HFF-Myc (cell line): ENCODE results near the gene CIT.

Source experiments
- DNase-seq: peaks from one replicate; pipeline ENCODE4 v3.0.0-alpha.2; 2011; ENCODE audit warnings: low read depth; ENCODE audit errors: extremely low read depth
- H3K4me3 ChIP-seq: replicated peaks from 2 replicates; pipeline ENCODE4 v1.5.1; 2011; ENCODE audit warnings: low read depth, mild to moderate bottlenecking, control low read depth, low read length
- CTCF ChIP-seq: IDR thresholded peaks from 2 replicates; pipeline ENCODE4 v1.5.1; 2012; ENCODE audit warnings: mild to moderate bottlenecking, low read depth, low read length, control low read depth; ENCODE audit errors: missing control alignments

Gene CIT

GRCh38 chr12:119762619-119763018, 114.5 kb downstream of the CIT start:
- no peak overlapping the region for H3K4me3 ChIP-seq
- no peak for DNase-seq

GRCh38 chr12:119758722-119759121, 118.4 kb downstream of the CIT start:
- TF ChIP-seq CTCF, result no peak
- DNase-seq, result no peak
- no peak overlapping the region for H3K4me3 ChIP-seq

More at GRCh38 chr12:119762619-119763018, 114.5 kb downstream of the CIT start:
- TF ChIP-seq CTCF, result no peak

GRCh38 chr12:119758234-119758633, 118.9 kb downstream of the CIT start:
- no peak overlapping the region for H3K4me3 ChIP-seq
- no peak for DNase-seq
- no peak for TF ChIP-seq CTCF

- no peak for DNase-seq
- no peak overlapping the region for H3K4me3 ChIP-seq
- no peak for TF ChIP-seq CTCF
Observed at GRCh38 chr12:119751961-119752360, 125.2 kb downstream of the CIT start.

GRCh38 chr12:119749666-119750065, 127.5 kb downstream of the CIT start:
- no peak for TF ChIP-seq CTCF
- no peak overlapping the region for H3K4me3 ChIP-seq
- DNase-seq, result no peak

GRCh38 chr12:119748497-119748896, 128.6 kb downstream of the CIT start:
- no peak for TF ChIP-seq CTCF
- no peak for DNase-seq
- H3K4me3 ChIP-seq, result no peak overlapping the region

- TF ChIP-seq CTCF, result no peak
- H3K4me3 ChIP-seq, result no peak overlapping the region
- no peak for DNase-seq
Observed at GRCh38 chr12:119746169-119746568, 131.0 kb downstream of the CIT start.
